ENCODE measurements around the gene CACNA1I.

CACNA1I gene

GRCh38 chr22:39597236-39597869 is 26.8 kb downstream of the CACNA1I start:
- no peak for DNase-seq (ENCODE audit: low read depth in 2 of 2)

DNA sequence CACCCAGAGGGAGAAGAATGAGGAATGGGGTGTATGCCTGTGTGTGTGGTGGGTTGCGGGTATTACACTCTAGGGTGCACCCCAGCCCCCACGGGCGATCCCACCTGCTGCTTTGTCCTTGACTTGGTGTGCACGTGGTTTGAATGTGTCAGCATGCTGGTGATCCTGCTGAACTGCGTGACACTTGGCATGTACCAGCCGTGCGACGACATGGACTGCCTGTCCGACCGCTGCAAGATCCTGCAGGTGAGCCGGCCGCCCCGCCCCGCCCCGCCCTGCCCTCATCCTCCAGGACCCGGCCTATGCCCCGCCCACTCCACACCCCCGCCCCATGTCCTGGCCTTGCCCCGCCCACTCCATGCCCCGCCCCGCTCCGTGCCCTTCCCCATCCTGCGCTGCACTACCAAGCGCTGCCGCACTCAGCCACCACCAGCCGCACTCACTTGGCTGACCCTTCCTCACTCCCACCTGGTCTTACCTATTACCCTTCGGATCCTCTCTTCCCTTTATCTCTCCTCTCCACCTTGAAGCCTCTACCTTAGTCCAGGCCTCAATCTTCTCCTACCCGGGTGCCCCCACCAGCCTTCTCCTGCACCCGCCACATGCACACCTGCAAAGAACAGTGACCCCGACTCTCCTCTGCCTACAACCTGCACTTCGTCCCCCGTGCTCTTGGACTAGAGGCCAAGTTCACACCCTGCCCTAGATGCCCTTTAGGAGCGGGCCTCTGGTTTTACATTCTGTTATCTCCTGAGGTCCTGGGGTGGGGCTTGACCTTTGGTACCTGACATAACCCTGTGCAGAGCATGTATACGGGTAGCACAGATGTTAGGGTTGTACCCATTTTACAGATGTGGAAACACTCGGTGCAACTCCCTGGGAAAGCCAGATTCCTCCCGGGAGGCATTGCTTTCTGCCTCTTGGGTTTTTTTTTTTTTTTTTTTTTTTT is 27.7 kb downstream of the CACNA1I start:
- peak; percentile 58 to 59 for DNase-seq (ENCODE audit: low read depth in 2 of 2)

DNA sequence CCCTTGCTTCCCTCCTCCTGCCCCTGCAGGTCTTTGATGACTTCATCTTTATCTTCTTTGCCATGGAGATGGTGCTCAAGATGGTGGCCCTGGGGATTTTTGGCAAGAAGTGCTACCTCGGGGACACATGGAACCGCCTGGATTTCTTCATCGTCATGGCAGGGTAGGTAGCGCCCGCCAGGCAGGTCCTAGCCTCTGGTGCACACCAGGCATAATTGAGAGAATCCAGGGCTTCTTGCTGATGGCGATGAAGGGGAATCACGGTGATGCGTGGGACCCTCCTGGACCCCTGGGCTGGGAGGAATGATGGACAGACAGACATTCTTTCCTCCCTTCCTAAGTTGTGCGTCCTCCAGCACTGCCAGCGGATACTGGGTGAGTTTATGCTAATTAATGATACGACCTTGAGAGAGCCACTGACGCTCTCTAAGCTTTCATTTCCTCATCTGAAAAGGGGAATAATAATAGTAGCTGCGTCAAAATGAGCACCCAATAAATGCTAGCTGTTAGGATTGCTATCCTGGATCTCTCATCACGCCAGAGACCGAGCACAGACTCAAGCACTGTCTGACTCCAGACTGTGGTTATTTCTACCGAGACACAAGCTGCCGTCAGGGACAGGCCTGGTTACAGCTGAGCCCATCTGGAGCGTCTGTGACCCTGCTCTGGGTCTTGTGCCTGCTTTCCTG is 30.1 kb downstream of the CACNA1I start:
- no peak for DNase-seq (ENCODE audit: low read depth in 2 of 2)

GRCh38 chr22:39601180-39601535 is 30.6 kb downstream of the CACNA1I start:
- DNase-seq (ENCODE audit: low read depth in 2 of 2) = no peak

DNA sequence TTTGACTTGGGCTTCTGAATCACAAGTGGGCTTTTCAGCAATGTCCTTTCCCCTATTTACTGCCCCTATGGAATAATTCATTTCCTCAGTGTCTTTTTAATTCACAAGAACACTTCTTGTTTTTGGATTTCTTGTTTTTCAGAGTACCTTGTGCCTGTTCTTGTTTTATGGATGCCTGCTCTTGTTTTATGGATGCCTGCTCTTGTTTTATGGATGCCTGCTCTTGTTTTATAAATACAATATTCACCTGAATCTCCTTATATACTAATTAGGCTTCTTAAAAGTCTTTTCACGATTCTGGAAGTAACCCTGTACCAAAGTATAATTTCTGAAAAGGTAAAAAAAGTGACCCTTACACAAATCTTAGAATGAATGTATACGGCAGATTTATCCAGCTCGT is 32.8 kb downstream of the CACNA1I start:
- no peak for DNase-seq (ENCODE audit: low read depth in 2 of 2)

GRCh38 chr22:39610246-39610645 is 39.7 kb downstream of the CACNA1I start:
- no peak for DNase-seq (ENCODE audit: low read depth in 2 of 2)

GRCh38 chr22:39610766-39611165 is 40.2 kb downstream of the CACNA1I start:
- DNase-seq (ENCODE audit: low read depth in 2 of 2) = no peak

DNA sequence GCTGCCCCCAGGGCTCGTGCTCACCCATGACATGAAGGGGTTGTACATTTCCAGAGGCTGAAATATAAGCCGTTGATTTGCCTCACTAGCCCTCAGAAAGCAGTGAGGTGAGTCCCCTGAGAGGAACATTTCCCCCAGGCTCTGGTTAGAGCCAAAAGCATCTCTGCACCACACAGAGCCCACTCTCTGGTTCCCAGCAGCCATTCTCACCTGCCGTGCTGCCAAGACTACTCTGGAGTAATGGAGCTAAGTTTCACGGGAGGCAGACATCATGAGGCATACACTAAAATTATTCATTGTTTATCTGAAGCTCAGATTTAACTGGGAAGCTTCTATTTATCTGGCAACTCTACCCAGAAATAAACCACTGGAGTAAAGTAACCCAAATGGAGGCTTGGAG is 40.8 kb downstream of the CACNA1I start:
- no peak for DNase-seq (ENCODE audit: low read depth in 2 of 2)

DNA sequence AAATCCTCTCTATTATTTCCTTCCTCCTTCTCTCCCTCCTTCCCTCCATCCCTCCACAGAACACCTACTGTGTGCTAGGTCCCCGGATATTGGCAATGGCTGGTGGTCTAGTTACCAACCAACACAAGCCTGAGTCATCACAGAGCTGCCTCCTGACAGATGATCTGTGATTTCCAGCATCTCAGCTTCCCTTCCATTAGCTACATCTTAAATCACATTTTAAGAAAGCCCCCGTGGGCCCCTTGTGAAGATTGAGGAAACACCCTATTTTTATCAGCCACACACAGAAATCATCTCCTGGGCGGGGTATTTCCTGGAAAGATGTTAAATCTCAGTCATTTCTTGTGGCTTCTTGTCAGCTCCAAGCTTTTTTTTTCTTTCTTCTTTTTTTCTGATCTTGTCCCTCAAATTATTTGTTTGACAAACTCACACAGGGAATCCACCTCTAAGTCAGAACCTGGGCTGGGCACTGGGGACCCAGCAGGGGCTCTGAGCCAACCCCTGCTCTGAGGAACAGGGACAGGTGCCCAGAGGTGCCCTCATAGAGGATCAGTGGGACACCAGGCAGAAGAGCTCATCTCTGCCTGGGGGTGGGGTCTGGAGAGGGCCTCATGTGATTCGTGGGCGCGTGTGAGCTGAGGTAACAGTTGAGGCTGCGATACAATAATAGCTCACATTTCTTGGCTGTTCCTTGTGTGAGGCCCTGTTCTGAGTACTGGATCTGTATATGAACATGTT is 42.4 kb downstream of the CACNA1I start:
- DNase-seq (ENCODE audit: low read depth in 2 of 2) = no peak

GRCh38 chr22:39613549-39613921 is 43.0 kb downstream of the CACNA1I start:
- DNase-seq (ENCODE audit: low read depth in 2 of 2) = no peak

GRCh38 chr22:39614442-39614841 is 43.9 kb downstream of the CACNA1I start:
- no peak for DNase-seq (ENCODE audit: low read depth in 2 of 2)

DNA sequence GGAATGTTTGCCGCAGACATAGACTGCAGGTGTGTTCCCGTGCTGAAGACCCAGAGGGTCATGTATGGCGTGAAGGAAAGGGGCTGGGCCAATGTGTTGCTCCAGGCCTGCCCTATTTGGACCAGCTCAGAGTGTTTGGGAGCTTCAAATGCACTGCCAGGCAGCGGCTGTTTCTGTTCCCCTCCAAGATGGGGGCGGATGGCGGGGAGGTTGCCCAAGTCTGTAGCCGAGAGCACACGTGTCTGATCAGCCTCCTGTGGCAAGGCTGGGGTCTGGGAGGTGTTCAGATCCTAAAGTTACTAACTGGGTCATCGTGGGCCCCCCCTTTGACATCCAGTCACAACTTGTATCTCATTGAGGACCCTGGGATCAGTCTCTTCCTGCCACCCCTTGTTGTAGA is 45.5 kb downstream of the CACNA1I start:
- DNase-seq (ENCODE audit: low read depth in 2 of 2) = no peak

GRCh38 chr22:39616781-39617180 is 46.2 kb downstream of the CACNA1I start:
- no peak for DNase-seq (ENCODE audit: low read depth in 2 of 2)

DNA sequence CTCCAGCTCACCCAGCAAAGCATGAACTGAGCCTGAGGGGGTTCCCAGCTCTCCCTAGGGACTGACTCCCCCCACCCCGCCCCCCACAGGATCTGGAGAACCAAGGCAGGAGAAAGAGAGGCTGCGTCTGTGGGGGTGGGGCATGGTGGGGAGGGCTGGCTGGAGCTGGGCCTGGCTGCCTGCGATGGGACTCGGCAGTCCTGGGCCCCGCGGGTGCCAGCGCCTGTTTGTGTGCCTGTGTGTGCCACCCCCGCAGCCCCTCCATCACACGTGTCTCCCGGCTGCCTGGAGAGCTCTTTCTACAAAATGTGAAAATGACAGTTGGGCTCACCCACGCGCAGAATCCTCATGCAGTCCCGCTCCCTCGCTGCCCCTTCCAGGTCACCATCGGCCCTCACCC is 46.8 kb downstream of the CACNA1I start:
- DNase-seq (ENCODE audit: low read depth in 2 of 2) = no peak

GRCh38 chr22:39617970-39618757 is 47.6 kb downstream of the CACNA1I start:
- no peak for DNase-seq (ENCODE audit: low read depth in 2 of 2)

DNA sequence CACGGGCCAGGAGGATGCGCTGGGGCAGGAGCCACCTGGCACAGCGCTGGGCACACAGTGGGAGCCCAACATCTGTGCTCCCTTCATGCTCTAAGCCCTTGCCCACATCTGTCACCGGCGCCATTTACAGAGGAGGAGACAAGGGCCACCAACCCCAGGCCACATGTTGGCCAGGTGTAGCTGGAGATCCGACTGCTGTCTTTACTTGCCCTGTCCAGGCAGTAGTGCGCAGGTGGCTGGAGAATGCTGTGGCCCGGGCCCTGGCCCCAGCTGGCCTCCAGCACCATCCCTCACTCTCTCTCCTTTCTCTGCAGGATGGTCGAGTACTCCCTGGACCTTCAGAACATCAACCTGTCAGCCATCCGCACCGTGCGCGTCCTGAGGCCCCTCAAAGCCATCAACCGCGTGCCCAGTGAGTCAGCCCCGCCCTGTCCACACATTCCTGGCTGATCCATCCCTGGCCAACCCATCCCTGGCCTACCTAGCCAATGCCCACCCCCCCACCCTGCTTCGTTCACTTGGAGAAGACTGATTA is 48.5 kb downstream of the CACNA1I start:
- DNase-seq (ENCODE audit: low read depth in 2 of 2) = no peak

- no peak for DNase-seq (ENCODE audit: low read depth in 2 of 2)
Observed at GRCh38 chr22:39620924-39621690, 50.6 kb downstream of the CACNA1I start.

- no peak for DNase-seq (ENCODE audit: low read depth in 2 of 2)
Observed at GRCh38 chr22:39621826-39622225, 51.3 kb downstream of the CACNA1I start.

- peak; percentile 30 to 39 for DNase-seq (ENCODE audit: low read depth in 2 of 2)
Observed at GRCh38 chr22:39622881-39623367, 52.4 kb downstream of the CACNA1I start.

Measured in stimulated activated CD8-positive, alpha-beta memory T cell treated with anti-CD3 and anti-CD28 coated beads, Interleukin-15, amount 100 ng/mL, for 48 hours (primary cell).